Gastroesophageal sphincter (tissue), 3 donors: ENCODE measurements around the gene CCER1.

Experiments
- CTCF ChIP-seq, 4 experiments: fragments of 200-600 bp in 2 of 4; fragments of 450-650 bp in 2 of 4; sonication (generic) in 1 of 4; IDR thresholded peaks; one replicate each; pipeline ENCODE4 v1.5.1; 2017 to 2019; ENCODE audit warnings: antibody characterized with exemption in 4 of 4, mild to moderate bottlenecking in 2 of 4, moderate library complexity in 2 of 4
- POLR2A ChIP-seq, 2 donors: fragments of 450-650 bp; IDR thresholded peaks; one replicate each; pipeline ENCODE4 v1.6.1; 2017; ENCODE audit warnings: antibody characterized with exemption in 2 of 2, mild to moderate bottlenecking in 2 of 2, moderate library complexity in 1 of 2
- POLR2AphosphoS5 ChIP-seq: sonication (generic); formaldehyde crosslinking; IDR thresholded peaks from one replicate; pipeline ENCODE4 v1.6.1; 2017; ENCODE audit warnings: antibody characterized with exemption

GRCh38 chr12:90999966-91000365 lies 45.0 kb upstream of the CCER1 start:
- no peak for TF ChIP-seq CTCF (IDR thresholded peaks at IDR 0.05)
- TF ChIP-seq POLR2A (IDR thresholded peaks at IDR 0.05): no peak
- no peak for TF ChIP-seq POLR2AphosphoS5
